ENCODE data around the gene GATD1. TPM values are rescaled to one million over a fixed set of nuclear protein-coding genes. Genes with fewer than 3 reads are reported as not detected.

GATD1 gene
- polyA plus RNA-seq, 1 donor from 2014 or later: 146 TPM

DNA sequence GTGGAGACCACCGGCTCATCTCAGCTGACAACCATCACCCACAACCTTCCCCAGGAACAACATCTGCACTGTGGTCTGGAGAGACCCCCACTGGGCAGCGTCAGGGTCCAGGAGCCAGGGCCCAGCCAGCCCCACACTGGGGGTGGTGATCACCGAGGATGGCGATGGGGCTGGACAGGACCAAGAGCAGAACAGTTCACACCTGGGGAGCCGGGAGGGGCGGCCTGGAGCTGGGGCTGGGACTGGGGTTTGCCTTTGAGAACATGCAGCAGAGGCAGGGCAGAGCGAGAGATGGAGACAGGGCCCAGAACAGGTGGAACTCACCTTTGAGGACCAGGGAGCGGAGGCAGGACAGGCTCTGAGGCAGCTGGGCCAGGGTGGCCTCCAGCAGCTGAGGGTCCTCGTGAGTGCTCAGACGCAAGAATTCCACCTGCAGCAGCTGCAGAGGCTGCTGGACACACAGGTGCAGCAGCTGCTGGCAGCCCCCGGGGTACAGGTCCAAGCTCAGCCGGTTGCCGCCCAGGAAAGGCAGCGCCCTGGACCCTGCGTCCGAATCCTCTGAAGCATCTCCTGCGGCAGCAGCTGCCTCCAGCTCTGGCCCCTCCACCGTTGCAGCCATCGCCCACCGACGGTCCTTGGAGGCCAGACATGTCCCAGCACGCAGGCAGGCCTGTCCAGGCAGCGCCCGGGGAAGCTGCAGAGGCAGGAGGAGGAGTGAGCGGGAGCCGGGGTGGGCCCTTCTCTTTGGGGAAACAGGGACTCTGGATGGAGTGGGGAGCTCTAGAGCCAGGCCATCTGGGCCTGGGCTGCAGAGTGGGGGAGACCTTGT is 26.7 kb upstream of the GATD1 start (continued):
- TF ChIP-seq, protein P1, sequence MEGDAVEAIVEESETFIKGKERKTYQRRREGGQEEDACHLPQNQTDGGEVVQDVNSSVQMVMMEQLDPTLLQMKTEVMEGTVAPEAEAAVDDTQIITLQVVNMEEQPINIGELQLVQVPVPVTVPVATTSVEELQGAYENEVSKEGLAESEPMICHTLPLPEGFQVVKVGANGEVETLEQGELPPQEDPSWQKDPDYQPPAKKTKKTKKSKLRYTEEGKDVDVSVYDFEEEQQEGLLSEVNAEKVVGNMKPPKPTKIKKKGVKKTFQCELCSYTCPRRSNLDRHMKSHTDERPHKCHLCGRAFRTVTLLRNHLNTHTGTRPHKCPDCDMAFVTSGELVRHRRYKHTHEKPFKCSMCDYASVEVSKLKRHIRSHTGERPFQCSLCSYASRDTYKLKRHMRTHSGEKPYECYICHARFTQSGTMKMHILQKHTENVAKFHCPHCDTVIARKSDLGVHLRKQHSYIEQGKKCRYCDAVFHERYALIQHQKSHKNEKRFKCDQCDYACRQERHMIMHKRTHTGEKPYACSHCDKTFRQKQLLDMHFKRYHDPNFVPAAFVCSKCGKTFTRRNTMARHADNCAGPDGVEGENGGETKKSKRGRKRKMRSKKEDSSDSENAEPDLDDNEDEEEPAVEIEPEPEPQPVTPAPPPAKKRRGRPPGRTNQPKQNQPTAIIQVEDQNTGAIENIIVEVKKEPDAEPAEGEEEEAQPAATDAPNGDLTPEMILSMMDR (IDR thresholded peaks at IDR 0.05; ENCODE audit: poor library complexity, severe bottlenecking): no peak

DNA sequence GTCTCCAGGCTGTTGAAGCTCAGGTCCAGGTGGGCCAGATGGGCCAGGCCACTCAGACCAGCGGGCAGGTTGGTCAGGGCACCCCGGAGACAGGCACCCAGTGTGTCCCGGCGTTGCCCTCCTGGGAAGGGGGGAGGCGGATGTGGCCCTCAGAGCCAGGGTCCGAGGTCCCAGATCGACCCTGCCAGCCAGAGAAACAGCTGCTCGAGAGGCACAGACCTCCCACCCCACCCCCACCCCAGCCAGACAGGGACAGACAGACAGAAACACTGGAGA is 26.1 kb upstream of the GATD1 start:
- Histone ChIP-seq H3K4me3 (ENCODE audit: low read length) (no peak overlapping the region), H3K9ac (ENCODE audit: low read length) (no peak overlapping the region), H3K9me2 (ENCODE audit: insufficient read depth, low read length) (no peaks in the 10 kb centered on the region), H3K9me3 (ENCODE audit: low read length) (no peaks in the 10 kb centered on the region), H2AFZ (ENCODE audit: low read depth, low read length) (no peak overlapping the region), H3F3A (ENCODE audit: insufficient read depth, low read length, poor library complexity, severe bottlenecking) (no peaks in the 10 kb centered on the region), H3K36me3 (ENCODE audit: insufficient read depth, low read length) (no peaks in the 10 kb centered on the region), H3K4me2 (ENCODE audit: low read length) (no peak overlapping the region), H3K79me2 (replicated peaks; ENCODE audit: insufficient read depth, low read length) (peaks cover under 1% of the 10 kb centered on the region), H3K27ac (ENCODE audit: low read length) (no peak overlapping the region), H4K20me1 (ENCODE audit: insufficient read depth) (no peaks in the 10 kb centered on the region), H3K27me3 (ENCODE audit: insufficient read depth, low read depth, low read length) (no peaks in the 10 kb centered on the region)
- TF ChIP-seq, protein P2, sequence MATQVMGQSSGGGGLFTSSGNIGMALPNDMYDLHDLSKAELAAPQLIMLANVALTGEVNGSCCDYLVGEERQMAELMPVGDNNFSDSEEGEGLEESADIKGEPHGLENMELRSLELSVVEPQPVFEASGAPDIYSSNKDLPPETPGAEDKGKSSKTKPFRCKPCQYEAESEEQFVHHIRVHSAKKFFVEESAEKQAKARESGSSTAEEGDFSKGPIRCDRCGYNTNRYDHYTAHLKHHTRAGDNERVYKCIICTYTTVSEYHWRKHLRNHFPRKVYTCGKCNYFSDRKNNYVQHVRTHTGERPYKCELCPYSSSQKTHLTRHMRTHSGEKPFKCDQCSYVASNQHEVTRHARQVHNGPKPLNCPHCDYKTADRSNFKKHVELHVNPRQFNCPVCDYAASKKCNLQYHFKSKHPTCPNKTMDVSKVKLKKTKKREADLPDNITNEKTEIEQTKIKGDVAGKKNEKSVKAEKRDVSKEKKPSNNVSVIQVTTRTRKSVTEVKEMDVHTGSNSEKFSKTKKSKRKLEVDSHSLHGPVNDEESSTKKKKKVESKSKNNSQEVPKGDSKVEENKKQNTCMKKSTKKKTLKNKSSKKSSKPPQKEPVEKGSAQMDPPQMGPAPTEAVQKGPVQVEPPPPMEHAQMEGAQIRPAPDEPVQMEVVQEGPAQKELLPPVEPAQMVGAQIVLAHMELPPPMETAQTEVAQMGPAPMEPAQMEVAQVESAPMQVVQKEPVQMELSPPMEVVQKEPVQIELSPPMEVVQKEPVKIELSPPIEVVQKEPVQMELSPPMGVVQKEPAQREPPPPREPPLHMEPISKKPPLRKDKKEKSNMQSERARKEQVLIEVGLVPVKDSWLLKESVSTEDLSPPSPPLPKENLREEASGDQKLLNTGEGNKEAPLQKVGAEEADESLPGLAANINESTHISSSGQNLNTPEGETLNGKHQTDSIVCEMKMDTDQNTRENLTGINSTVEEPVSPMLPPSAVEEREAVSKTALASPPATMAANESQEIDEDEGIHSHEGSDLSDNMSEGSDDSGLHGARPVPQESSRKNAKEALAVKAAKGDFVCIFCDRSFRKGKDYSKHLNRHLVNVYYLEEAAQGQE (IDR thresholded peaks at IDR 0.05; ENCODE audit: borderline replicate concordance): no peak
- no peak for TF ChIP-seq MXI1 (conservative IDR thresholded peaks at IDR 0.05; ENCODE audit: poor library complexity, severe bottlenecking)
- no peak for TF ChIP-seq POLR2AphosphoS5 (IDR thresholded peaks at IDR 0.05)
- TF ChIP-seq RAD21 (conservative IDR thresholded peaks at IDR 0.05): no peak
- no peak for TF ChIP-seq TAF1 (IDR thresholded peaks at IDR 0.05; ENCODE audit: low read depth)
- TF ChIP-seq, protein P1 (IDR thresholded peaks at IDR 0.05; ENCODE audit: poor library complexity, severe bottlenecking): no peak
- TF ChIP-seq SMC3 (conservative IDR thresholded peaks at IDR 0.05; ENCODE audit: poor library complexity): no peak
- TF ChIP-seq EP300 (conservative IDR thresholded peaks at IDR 0.05; ENCODE audit: poor library complexity, severe bottlenecking): no peak
- TF ChIP-seq EZH2 (IDR thresholded peaks at IDR 0.05; ENCODE audit: borderline replicate concordance, insufficient read depth, low read length, poor library complexity, severe bottlenecking): no peak

Data from neural cell (in vitro differentiated cells).